Measurements from ENCODE around the gene ATF6.

Gene ATF6

DNA sequence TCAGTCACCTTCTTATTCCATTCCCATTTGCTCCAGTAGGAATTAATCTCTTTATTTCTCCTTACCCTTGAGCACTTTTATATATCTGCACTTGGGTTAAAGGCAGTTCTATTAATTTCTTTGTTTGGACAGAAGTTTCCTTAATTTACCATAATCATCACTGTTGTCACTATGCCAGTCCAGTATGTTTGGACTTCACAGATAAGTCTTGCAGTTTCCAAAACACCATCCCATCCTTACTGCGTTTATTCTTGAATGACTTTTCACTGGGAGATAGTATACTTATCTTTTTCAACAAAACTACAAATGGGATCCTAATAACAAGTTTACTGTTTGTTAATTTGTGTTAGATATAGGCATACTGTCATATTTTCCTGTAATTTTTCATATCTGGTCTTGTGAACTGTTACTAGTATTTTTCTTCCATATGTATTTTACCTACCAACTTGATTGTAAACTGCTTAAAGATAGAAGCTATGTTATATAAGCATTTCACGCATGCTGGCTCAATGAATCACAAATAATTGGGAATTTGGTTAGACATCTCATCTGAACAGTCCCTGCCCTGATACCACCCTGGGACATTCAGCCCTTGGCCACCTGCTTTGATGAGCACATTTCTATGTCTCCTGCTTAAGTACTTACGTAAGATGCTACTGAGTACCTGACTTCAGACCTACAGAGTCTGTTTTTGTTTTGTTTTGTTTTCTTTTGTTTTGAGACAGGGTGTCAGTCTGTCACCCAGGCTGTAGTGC is 179.4 kb downstream of the ATF6 start:
- DNase-seq, result no peak

DNA sequence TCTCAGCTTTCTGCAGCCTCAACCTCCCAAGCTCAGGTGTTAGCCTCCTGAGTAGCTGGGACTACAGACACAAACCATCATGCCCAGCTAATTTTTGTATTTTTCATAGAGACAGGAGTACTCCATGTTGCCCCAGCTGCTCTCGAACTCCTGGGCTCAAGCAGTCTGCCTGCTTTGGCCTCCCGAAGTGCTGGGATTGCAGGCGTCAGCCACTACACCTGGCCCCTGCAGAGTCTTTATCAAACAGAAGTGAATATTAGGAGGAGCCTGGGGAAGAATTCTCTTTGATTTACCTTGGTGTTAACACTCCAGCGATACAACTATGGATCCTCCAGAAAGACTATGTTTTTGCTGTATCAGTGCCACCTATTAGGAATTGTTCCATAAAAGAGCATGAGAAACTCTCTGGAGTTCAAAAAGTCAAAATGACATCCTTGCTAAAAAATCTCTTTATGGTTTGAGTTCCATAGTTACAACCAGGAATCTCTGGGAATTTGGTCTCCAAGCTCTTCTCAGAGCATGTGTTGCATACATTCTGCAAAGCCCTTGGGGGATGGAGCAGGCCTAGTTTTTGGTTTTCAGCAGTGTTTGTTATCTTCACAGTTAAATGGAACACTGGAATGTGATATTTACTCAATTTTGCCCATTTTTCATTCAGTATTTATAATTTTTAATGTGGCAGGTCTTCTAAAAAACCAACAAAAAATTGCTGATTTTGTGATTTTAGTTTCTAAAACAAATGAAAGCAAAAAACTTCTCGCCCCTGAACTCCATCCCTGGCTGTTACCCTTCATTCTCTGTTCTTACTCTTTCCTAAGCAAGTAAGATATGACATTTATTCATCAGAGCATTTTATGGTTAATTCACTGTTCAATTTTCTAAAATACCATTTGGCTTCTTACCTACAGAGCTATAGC is 180.2 kb downstream of the ATF6 start:
- DNase-seq, result no peak

DNA sequence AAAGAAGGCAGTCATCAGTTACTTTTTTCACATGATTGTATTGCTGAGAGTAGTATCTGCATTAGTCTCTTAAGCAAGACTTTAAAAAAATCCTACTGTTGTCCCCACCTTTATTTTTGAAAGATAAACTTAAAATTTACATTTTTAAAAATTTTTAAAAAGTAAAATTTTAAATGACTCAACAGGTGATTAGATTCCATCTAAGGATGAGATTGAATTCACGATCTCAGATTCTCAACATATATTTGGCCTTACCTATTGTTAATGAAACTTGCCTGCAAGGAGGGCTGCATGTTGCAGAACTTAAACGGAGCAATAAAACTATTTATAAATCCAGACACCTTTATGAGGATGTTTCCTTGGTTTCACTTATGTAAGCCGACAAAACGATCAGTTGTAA is 182.3 kb downstream of the ATF6 start:
- no peak for DNase-seq

GRCh38 chr1:161949548-161949947 is 183.4 kb downstream of the ATF6 start:
- DNase-seq, result no peak

GRCh38 chr1:161950377-161950776 is 184.3 kb downstream of the ATF6 start:
- DNase-seq, result no peak

GRCh38 chr1:161951646-161952045 is 185.5 kb downstream of the ATF6 start:
- DNase-seq, result no peak

- no peak for DNase-seq
Observed at GRCh38 chr1:161952607-161953172, 186.6 kb downstream of the ATF6 start.

GRCh38 chr1:161953256-161953920 is 187.3 kb downstream of the ATF6 start:
- DNase-seq, result no peak

DNA sequence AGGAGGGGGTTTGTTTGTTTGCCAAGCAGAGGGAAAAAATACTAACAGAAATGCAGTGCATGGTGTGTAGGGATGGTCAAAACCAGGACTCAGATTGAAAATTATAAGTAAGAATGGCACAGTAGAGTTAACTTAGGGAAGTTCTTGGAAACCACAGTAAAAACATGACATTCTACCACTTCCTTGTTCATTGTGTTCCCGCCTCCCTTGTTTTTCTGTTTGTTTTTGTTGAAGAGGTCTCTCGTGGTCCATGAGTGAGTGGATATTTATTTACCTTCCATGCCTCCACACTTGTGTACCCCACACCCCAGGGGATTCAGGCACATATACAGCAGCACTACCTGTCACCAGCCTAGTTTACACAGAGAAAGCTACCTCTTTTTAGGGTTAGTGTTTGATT is 187.9 kb downstream of the ATF6 start:
- no peak for DNase-seq

GRCh38 chr1:161954466-161954865 is 188.3 kb downstream of the ATF6 start:
- no peak for DNase-seq

DNA sequence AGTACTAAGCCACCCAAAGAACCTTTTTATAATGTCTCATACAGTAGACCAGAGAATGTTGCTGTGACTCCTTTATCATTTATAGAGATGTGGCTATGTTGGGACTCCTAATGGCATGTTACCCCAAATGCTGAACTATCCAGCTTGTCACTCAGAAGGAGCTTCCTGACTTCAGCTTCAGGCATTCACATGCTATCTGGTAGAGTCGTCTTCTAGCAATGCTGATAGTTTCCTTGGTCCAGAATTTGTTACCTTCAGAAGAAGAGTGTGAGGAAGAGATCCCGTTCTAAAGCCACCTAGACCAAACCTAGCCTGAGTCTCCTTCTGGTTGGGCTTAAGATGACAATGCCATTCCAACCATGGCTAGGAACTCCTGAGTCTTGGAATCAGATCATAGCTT is 189.5 kb downstream of the ATF6 start:
- DNase-seq, result no peak

GRCh38 chr1:161956097-161956496 is 190.0 kb downstream of the ATF6 start:
- DNase-seq, result no peak

DNA sequence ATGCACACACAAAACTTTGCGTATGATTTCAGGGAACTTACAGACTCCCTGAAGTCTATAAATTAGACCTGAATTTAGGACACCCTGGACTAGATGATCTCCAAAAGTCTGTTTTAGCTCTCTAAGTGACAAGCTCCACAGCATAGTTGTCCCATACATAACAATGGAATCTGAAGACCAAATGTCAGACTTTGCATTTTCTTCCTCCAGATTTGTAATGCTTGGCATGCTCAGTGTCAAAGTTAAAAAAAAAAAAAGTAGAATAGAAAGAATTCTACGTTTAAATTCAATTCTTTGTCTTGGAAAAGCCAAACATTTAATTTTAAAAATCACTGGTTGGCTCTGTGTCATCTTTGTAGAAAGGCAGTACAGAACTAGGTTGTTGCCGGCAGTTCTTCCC is 190.8 kb downstream of the ATF6 start:
- DNase-seq, result no peak

DNA sequence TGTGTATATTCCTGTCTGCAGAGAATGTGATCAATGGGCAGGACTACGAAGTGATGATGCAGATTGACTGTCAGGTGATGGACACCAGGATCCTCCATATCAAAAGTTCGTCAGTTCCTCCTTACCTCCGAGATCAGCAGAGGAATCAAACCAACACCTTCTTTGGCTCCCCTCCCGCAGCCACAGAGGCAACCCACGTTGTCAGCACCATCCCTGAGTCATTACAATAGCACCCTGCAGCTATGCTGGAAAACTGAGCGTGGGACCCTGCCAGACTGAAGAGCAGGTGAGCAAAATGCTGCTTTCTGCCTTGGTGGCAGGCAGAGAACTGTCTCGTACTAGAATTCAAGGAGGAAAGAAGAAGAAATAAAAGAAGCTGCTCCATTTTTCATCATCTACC is 192.3 kb downstream of the ATF6 start:
- no peak for DNase-seq

DNA sequence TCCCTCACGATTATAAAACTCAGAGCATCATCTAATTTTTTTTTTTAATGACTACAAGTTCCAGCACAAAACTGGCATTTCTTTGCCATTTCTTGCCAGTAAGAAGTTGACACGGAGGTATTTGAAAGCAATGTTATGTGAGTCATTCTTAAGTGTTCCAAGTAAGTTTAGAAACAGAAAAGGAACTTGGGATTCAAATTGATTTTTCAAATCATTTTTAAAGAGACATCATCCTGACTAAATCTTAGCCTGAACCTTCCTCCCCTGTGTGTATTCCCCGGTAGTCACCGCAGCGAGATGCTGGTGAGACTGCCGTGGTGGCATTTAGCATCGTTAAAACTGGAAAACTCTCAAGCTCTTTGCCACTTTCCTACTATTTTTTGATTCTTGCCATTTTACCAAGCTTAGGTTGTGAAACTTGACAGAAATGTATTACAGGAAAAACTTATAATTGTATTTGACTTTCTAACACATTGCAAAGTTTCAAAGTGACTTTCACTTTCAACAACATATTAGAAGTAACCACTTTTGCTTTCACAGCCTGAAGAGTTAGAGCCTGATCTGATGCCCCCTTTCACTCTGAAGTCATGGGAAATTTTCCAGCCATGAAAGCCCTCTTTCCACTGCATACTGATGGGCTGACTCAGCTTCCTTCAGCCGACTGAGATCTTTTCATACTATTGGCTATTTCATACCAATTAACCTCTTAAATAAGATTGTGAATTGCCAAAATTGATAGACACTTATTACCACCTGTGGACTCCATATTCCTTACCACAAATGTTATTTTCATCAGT is 196.2 kb downstream of the ATF6 start:
- DNase-seq, result no peak

DNA sequence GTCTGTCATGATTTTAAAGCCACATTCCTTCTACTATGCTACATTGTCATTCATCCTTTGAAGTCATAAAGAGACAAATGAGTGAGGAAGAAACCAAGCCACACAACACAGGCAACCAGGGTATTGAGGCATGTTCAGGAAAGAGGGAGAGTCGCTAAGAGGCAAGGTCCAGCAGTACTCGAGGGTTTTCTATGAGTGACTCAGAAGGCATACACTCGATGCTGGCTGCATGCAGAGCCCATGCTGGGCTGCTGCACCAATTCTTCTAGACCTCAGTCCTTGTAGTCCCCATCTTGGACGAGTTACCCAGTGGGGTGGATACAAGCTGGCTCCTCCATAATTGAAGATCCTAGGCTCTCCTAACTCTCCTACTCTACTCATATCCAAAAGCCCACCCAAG is 199.9 kb downstream of the ATF6 start:
- DNase-seq, result no peak

DNA sequence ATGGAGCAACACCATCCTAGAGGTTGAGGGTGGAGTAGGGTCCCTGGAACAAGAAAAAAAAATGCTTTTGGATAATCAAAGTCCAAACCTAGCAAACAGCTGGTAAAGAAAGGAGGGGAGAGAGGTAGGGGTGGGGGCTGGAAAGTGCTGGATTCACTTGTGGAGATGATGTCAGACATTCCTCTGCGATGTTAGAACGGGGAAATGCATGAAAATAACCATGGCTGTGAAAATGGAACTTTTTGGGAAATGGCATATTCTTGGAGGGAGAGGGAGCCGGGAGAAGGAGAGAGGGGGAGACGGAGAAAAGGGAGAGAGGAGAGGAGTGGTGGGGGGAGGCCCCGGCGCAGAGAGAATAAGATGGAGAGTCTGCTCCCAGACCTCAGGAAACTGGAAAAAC is 203.9 kb downstream of the ATF6 start:
- no peak for DNase-seq

GRCh38 chr1:161970633-161971032 is 204.5 kb downstream of the ATF6 start:
- no peak for DNase-seq

GRCh38 chr1:161972828-161973227 is 206.7 kb downstream of the ATF6 start:
- no peak for DNase-seq

DNA sequence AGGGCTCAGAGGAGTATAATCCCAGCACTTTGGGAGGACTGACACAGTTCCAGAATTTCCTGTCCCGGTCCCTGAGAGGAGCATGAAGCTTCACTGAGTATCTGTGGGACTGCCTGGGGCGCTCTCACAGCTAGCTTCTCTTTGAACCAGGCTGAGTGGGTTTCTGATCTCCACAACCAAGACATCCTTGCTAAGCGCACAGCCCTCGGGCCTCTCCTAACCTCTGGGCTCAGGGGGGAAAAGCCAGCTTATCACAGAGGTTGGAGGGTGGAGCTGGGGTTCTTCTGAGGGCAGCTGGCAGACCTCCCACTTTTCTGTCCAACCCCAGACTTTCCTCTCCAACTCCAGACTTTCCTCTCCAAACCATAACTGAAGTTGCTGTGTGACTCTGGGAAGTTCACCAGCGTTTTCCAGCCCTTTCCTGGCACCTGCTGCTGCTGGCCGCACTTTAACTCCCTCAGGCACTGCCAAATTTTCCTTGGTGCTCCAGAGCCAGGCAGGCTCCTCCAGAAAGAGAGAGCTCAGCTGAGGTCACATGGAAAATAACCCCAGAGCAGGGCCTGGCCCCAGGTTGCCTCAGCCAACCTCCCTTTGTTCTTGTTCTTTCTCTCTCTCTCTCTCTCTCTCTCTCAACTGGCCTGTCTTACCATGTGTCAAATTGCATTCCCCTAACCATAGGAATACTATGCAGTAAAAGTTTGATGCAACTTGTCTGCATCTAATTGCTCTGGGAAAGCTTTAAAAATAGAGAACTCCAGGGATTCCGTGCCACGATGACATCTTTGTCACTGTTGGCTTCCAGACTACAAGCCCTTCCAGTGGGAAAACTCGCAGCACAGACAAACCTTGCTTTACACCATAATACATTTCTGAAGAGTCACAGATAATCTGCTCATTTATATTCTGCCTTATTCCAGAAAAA is 208.1 kb downstream of the ATF6 start:
- no peak for DNase-seq
